Hematopoietic multipotent progenitor cell treated with erythropoietin and hydrocortisone succinate and interleukin-3 and kit ligand, for 8 days (in vitro differentiated cells): ENCODE measurements around the gene MRPL58.
A peak's percentile ranks its signal among the peaks of the same experiment; 100 is the strongest.

Source experiments
- DNase-seq: peaks from one replicate; pipeline ENCODE4 v3.0.0-alpha.2; 2015

The MRPL58 gene

GRCh38 chr17:75048249-75048878 is 35.9 kb downstream of the MRPL58 start:
- peak; percentile 39 for DNase-seq

- DNase-seq: no peak
These were observed 36.6 kb downstream of the MRPL58 start for GRCh38 chr17:75049057-75049456.

GRCh38 chr17:75049706-75050105 is 37.2 kb downstream of the MRPL58 start:
- DNase-seq: no peak

- no peak for DNase-seq
These were observed 39.5 kb downstream of the MRPL58 start for GRCh38 chr17:75051941-75052340.

DNA sequence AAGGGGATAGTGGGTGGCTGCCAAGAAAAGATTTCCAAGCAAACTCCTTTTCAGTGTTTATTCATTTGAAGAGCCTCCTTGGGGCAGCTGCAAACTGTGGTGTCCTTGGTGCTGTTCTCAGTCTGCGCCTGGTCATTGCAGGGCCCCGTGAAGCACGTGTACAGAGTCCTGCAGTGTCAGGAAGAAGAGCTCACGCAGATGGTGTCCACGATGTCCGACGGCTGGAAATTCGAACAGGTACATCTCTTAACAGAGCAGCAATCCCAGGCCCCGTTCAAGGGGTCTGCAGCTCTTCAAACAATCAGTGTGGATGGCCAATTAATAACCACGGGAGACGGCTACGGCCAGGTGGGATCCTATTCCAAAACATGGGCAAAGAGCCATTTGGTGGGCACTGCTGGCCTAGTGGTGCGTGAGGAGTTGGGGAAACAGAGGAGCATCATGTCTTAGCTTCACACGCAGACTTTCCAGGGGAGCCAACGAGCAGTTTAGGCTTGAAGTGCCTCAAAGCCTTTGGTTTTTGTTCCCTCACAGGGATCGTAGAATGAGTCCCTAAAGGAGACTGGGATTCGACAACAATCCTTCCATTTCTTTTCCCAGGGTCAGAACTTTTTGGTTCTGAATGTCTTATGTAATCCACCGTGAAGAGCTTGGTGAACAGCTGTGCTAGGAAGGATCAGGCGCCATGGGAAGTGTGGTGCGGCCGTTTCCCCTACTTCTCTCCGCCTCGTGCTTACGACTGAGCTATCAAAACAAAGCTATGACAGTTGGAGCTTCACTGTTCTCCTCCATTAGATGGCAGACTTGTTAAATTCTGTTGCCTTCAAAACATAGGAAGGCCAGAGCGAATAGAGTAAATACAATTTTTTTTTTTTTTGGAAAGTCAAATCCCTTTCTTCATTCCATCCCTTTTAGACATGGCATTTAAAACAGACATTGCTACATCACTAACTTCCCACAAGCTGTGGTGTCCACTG is 47.2 kb downstream of the MRPL58 start:
- DNase-seq: peak; percentile 64

GRCh38 chr17:75060434-75061054 is 48.1 kb downstream of the MRPL58 start:
- DNase-seq: no peak

DNA sequence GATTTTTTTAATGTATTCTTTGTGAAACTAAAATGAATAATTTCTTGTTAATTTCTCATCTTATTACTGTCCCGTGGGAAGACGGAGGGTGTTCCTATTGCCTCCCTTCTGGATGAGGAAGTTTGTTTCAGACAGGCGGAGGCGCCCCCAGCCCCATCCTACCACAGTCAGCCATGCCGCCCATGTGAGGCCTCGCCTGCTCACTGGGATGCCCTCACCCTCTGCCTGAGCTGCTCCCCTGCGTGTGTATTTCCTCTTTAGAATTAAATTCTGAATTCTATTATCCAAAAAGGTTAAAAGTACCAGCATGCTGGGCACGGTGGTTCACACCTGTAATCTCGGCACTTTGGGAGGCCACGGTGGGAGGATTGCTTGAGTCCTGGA is 48.6 kb downstream of the MRPL58 start:
- DNase-seq: no peak

GRCh38 chr17:75061618-75062017 is 49.1 kb downstream of the MRPL58 start:
- no peak for DNase-seq

DNA sequence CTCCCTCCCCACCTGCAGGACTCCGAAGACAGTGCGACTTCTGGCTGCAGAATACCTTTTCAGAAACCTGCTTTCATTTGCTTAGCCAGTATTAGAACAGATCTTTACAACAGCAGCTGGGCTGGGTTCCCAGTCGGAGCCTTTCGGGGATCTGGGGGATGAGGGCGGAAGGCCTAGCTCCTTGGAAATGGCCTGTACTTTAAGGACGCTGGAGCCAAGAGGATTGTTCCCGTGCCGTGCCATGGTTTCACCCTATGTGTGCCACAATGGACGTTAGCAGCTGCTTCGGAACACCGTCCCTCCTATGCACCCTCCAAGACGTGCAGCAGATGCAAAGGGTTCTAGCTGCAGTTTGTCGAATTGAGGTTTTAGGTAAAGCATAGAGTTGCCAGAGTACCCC is 50.7 kb downstream of the MRPL58 start:
- no peak for DNase-seq

DNA sequence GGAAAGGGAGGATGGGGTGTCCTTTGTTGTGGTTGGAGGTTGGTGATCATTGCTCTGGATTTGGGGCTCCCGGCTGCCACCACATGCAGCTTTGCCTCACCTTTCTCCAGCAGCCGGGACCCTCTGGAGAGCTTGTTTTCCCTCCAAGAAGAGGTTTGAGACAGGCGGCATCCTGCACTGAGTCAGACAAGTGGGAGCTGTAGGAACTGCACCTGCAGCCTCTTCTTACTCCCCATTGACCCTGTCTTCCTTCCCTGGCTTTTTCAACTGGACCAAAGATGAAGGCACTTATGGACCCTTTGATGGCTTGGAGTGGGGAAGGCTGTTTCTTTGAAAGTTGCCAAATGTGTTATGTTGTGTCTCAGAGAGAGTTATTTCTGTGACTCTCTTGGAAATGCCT is 51.2 kb downstream of the MRPL58 start:
- no peak for DNase-seq

- DNase-seq: no peak
These were observed 51.6 kb downstream of the MRPL58 start for GRCh38 chr17:75064040-75064439.

DNA sequence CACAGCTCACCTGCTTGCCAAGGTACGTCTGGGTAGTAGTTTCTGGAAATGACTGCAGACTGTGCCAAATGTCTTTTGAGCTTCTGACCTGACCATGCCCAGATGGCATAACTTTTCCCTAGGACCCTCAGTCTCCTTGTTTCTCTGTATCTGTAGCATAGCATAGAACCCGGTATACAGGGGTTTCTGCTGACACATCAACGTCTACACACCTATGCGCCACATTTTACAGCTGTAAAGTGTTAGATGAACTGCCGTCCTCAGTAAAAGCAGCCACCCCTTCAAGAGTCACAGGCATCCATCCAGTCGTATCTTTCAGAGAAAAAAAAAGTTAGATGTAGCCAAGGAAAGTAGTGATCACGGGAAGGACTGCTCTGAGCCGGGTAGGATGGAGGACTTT is 52.0 kb downstream of the MRPL58 start:
- DNase-seq: no peak

- DNase-seq: no peak
These were observed 52.5 kb downstream of the MRPL58 start for GRCh38 chr17:75064867-75065561.

DNA sequence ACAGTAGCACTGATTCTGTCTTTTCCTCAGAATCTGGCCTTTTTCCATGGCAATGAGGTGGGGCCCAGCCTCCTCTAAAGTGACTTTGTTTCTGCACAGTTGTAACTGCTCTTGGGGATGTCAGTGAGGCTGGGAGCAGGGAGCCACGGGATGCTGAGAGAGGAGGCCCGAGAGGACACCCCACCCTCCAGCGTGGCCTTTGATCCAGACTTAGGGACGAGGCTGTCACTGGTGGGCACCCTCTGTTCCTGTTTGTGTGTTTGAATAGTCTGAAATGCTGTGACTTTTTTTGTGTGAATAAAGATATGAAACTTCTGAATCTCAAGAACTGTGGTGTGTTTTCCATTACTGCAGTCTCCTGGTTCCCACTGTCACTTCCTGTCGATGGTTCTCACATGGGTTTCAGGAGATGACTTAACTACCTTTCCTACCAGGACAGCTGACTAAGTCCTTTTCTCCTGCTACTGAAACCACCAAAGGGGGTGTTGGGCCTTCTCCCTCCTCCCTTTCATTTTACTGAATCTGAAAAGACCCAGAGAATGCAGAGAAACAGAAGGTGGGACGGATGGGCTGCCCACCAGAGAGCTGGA is 53.2 kb downstream of the MRPL58 start:
- no peak for DNase-seq

- peak; percentile 53 for DNase-seq
These were observed 55.4 kb downstream of the MRPL58 start for GRCh38 chr17:75067856-75068255.

DNA sequence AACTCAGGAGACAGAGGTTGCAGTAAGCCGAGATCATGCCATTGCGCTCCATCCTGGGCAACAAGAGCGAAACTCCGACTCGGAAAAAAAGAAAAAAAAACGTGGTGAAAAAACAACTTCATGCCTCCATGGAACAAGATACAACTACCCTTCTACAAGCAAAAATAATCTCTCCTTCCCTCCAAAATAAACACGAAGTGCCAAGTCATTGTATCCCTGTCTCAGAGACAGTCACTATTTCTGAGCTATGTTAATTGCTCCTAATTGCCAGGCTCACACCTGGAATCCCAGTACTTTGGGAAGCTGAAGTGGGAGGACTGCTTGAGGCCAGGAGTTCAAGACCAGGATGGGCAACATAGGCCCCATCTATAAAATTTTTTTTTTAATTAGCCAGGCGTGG is 56.3 kb downstream of the MRPL58 start:
- DNase-seq: no peak

GRCh38 chr17:75069783-75070182 is 57.3 kb downstream of the MRPL58 start:
- DNase-seq: peak; percentile 44
